K562 (cell line): Measurements from ENCODE around the gene CC2D1A. TPM values are rescaled to one million over a fixed set of nuclear protein-coding genes. Genes with fewer than 3 reads are reported as not detected.

Source experiments
- ETS2 ChIP-seq: IDR thresholded peaks from 2 replicates; pipeline ENCODE4 v1.6.1; 2016; ENCODE audit warnings: borderline replicate concordance, missing genetic modification characterization, mild to moderate bottlenecking, moderate library complexity, missing compliant biosample characterization; ENCODE audit not compliant: poor library complexity, severe bottlenecking
- MCM5 ChIP-seq: fragments of 450-650 bp; IDR thresholded peaks from 2 replicates; pipeline ENCODE4 v1.6.1; 2016; ENCODE audit warnings: low read depth
- STAT5A ChIP-seq: IDR thresholded peaks from 2 replicates; pipeline ENCODE4 v1.6.1; 2012; ENCODE audit warnings: low read length, inconsistent platforms, borderline replicate concordance
- TEAD2 ChIP-seq: fragments of 450-650 bp; IDR thresholded peaks from 2 replicates; pipeline ENCODE4 v1.6.1; 2016; ENCODE audit warnings: missing genetic modification characterization, control low read depth, missing compliant biosample characterization
- TSC22D4 ChIP-seq: fragments of 450-650 bp; IDR thresholded peaks from 2 replicates; pipeline ENCODE4 v1.6.1; 2016; ENCODE audit warnings: missing genetic modification characterization, missing biosample characterization, control low read depth
- ZBTB8A ChIP-seq: fragments of 450-650 bp; IDR thresholded peaks from 2 replicates; pipeline ENCODE4 v1.6.1; 2018; ENCODE audit warnings: mild to moderate bottlenecking, moderate library complexity; ENCODE audit not compliant: partially characterized antibody
- ZNF12 ChIP-seq: sonication (generic); formaldehyde crosslinking; IDR thresholded peaks from 2 replicates; pipeline ENCODE4 v1.4.0; 2020; ENCODE audit warnings: mild to moderate bottlenecking, missing genetic modification reagents
- ZNF551 ChIP-seq: fragments of 250-450 bp; sonication (Bioruptor Pico); IDR thresholded peaks from 2 replicates; pipeline ENCODE4 v1.5.0; 2021; ENCODE audit warnings: mild to moderate bottlenecking, moderate library complexity
- ZNF561 ChIP-seq: fragments of 450-650 bp; formaldehyde crosslinking; conservative IDR thresholded peaks from 2 replicates; pipeline ENCODE4 v1.4.0; 2020; ENCODE audit warnings: mild to moderate bottlenecking, moderate library complexity
- ZNF76 ChIP-seq: fragments of 250-450 bp; sonication (Bioruptor Pico); IDR thresholded peaks from 2 replicates; pipeline ENCODE4 v1.4.0; 2020; ENCODE audit warnings: mild to moderate bottlenecking, moderate library complexity, borderline replicate concordance
- polyA plus RNA-seq, 8 experiments: library from polyadenylated mRNA; depleted of rRNA in 4 of 8; stranded (reverse) in 5 of 8; unstranded in 3 of 8; fragments of >200 nt; fragmentation: Nextera tagmentation in 2 of 8; fragmentation: Illumina TruSeq in 1 of 8; extraction: Ambion mirVana in 2 of 8; extraction: Trizol in 1 of 8; gene quantifications; 2 replicates each; pipeline versions ENCODE4 v1.2.1 to v1.2.3, GENCODE V29; 2011 to 2014; ENCODE audit warnings: inconsistent platforms in 1 of 8, missing spikeins in 1 of 8
- total RNA-seq, 7 experiments: library from RNA; depleted of rRNA in 6 of 7; stranded (reverse); fragments of >200 nt in 6 of 7; fragmentation: Illumina TruSeq in 2 of 7; extraction: Trizol in 2 of 7; gene quantifications; 2 replicates each; pipeline versions ENCODE4 v1.2.1 to v1.2.3, GENCODE V29; 2011 to 2021; ENCODE audit warnings: low replicate concordance in 1 of 7
- TF ChIP-seq, protein P1 (sequence below): fragments of 150-350 bp; conservative IDR thresholded peaks from 2 replicates; pipeline ENCODE4 v1.6.1; 2014; ENCODE audit warnings: low read length
- TF ChIP-seq, protein P2 (sequence below): fragments of 450-650 bp; conservative IDR thresholded peaks from 2 replicates; pipeline ENCODE4 v1.6.1; 2016; ENCODE audit warnings: missing genetic modification characterization, low read depth, mild to moderate bottlenecking, missing compliant biosample characterization, moderate library complexity
- TF ChIP-seq, protein P3 (sequence below), 2 experiments: fragments of 450-650 bp in 1 of 2; sonication (generic) in 1 of 2; formaldehyde crosslinking in 1 of 2; IDR thresholded peaks; 2 replicates each; pipeline versions ENCODE4 v1.7.1 to v1.9.0; 2016 to 2022; ENCODE audit warnings: inconsistent platforms in 1 of 2, mild to moderate bottlenecking in 1 of 2, missing genetic modification reagents in 1 of 2

CC2D1A gene
- total and polyA plus RNA-seq, 9 of the 15 experiments (the other 6 are each of a cell fraction or from before 2014, with no cell fraction given), result 0.32 to 31.0 (median 12.9) TPM

DNA sequence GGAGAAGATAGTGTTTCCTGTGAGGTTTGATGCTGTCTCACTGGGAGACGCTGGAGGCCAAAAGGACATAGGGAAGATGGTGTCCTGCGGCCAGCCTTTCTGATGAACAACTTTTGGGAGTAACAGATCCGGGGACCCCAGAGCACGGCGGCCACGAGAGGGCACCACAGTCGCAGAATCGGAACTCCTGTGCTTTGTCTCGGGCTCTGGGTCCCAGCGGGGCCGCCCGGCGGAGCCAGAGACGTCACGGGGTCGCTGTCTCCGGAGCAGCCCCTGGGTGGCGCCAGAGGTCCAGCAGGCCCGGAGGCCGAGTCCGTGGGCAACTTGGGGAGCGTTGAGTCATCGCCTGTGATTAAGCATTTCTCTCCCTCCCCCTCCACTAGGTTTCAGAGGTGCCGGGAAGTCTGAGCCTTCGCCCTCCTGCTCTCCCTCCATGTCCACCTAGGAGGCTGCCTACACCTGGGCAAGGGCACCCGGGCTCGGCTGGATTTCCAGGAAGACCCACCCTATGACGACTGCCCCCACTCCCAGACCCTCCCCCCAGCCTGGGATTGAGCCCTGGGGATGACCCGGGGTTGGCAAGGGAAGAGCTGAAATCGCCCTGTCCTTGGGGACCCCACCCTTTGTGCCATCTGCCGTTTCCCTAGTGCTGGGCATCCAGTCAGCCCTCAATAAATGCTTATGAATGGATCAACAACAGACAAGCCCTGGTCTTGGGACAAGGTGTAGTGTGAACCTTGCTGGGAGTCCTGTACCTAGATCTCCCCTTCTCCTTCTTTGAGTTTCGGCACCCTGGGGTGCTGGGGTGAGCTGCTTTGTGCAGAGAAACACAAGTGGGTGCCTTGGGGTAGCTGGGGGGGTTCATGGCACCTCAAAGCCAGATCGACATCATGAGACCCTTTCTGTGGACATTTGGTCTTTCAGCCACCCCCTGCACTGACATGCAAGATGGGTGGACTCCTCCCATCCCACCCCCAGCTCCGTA is 25.6 kb upstream of the CC2D1A start (continued):
- TF ChIP-seq, protein P1, sequence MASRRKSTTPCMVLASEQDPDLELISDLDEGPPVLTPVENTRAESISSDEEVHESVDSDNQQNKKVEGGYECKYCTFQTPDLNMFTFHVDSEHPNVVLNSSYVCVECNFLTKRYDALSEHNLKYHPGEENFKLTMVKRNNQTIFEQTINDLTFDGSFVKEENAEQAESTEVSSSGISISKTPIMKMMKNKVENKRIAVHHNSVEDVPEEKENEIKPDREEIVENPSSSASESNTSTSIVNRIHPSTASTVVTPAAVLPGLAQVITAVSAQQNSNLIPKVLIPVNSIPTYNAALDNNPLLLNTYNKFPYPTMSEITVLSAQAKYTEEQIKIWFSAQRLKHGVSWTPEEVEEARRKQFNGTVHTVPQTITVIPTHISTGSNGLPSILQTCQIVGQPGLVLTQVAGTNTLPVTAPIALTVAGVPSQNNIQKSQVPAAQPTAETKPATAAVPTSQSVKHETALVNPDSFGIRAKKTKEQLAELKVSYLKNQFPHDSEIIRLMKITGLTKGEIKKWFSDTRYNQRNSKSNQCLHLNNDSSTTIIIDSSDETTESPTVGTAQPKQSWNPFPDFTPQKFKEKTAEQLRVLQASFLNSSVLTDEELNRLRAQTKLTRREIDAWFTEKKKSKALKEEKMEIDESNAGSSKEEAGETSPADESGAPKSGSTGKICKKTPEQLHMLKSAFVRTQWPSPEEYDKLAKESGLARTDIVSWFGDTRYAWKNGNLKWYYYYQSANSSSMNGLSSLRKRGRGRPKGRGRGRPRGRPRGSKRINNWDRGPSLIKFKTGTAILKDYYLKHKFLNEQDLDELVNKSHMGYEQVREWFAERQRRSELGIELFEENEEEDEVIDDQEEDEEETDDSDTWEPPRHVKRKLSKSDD, result 0 out of 2 replicates have a peak, but pooled peaks have one; percentile 74
- TF ChIP-seq, protein P2, sequence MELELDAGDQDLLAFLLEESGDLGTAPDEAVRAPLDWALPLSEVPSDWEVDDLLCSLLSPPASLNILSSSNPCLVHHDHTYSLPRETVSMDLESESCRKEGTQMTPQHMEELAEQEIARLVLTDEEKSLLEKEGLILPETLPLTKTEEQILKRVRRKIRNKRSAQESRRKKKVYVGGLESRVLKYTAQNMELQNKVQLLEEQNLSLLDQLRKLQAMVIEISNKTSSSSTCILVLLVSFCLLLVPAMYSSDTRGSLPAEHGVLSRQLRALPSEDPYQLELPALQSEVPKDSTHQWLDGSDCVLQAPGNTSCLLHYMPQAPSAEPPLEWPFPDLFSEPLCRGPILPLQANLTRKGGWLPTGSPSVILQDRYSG (tag), result no peak
- TF ChIP-seq ZNF76 (CRISPR knock-in tag) (no peak), ZNF551 (CRISPR knock-in tag) (no peak), TSC22D4 (tag) (no peak), TEAD2 (tag) (no peak), ZBTB8A (no peak), ZNF12 (CRISPR knock-in tag) (no peak), STAT5A (no peak), MCM5 (no peak), ETS2 (no peak), ZNF561 (CRISPR knock-in tag) (no peak)
- TF ChIP-seq, protein P3, sequence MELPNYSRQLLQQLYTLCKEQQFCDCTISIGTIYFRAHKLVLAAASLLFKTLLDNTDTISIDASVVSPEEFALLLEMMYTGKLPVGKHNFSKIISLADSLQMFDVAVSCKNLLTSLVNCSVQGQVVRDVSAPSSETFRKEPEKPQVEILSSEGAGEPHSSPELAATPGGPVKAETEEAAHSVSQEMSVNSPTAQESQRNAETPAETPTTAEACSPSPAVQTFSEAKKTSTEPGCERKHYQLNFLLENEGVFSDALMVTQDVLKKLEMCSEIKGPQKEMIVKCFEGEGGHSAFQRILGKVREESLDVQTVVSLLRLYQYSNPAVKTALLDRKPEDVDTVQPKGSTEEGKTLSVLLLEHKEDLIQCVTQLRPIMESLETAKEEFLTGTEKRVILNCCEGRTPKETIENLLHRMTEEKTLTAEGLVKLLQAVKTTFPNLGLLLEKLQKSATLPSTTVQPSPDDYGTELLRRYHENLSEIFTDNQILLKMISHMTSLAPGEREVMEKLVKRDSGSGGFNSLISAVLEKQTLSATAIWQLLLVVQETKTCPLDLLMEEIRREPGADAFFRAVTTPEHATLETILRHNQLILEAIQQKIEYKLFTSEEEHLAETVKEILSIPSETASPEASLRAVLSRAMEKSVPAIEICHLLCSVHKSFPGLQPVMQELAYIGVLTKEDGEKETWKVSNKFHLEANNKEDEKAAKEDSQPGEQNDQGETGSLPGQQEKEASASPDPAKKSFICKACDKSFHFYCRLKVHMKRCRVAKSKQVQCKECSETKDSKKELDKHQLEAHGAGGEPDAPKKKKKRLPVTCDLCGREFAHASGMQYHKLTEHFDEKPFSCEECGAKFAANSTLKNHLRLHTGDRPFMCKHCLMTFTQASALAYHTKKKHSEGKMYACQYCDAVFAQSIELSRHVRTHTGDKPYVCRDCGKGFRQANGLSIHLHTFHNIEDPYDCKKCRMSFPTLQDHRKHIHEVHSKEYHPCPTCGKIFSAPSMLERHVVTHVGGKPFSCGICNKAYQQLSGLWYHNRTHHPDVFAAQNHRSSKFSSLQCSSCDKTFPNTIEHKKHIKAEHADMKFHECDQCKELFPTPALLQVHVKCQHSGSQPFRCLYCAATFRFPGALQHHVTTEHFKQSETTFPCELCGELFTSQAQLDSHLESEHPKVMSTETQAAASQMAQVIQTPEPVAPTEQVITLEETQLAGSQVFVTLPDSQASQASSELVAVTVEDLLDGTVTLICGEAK (IDR thresholded peaks at IDR 0.05), result no peak
- TF ChIP-seq, protein P3 (CRISPR knock-in tag; IDR thresholded peaks at IDR 0.05), result no peak
